ENCODE data around the gene XYLT1. TPM values are rescaled to one million over a fixed set of nuclear protein-coding genes. Genes with fewer than 3 reads are reported as not detected.
A peak's percentile ranks its signal among the peaks of the same experiment; 100 is the strongest.

The XYLT1 gene
- total RNA-seq, 2 experiments from 2014 or later, result 46.6 to 50.1 TPM

- Mint-ChIP-seq H3K4me3 (no peak overlapping the region), H3K4me1 (peaks cover 7% of the 10 kb centered on the region), H3K27me3 (no peaks in the 10 kb centered on the region), H3K9me3 (no peaks in the 10 kb centered on the region), H3K27ac (no peak overlapping the region), H3K36me3 (ENCODE audit: low read depth) (peaks cover 67% of the 10 kb centered on the region)
- ChIA-PET POLR2A (no interaction called here), CTCF (interaction anchor here (0.5 kb wide), 1 partner anchor 1041 kb away, joined by 3 read pairs; no protein-coding TSS in a partner anchor)
- DNase-seq, result no peak
Measured at GRCh38 chr16:17126156-17126555, 344.6 kb downstream of the XYLT1 start.

GRCh38 chr16:17125671-17126070 is 345.1 kb downstream of the XYLT1 start:
- no peaks in the 10 kb centered on the region for H3K9me3 Mint-ChIP-seq
- H3K27me3 Mint-ChIP-seq, result no peaks in the 10 kb centered on the region
- H3K27ac Mint-ChIP-seq, result no peak overlapping the region
- H3K4me1 Mint-ChIP-seq, result peaks cover 2% of the 10 kb centered on the region
- DNase-seq, result no peak
- H3K4me3 Mint-ChIP-seq, result no peak overlapping the region
- ChIA-PET POLR2A (no interaction called here), CTCF (no interaction called here)
- peaks cover 67% of the 10 kb centered on the region for H3K36me3 Mint-ChIP-seq (ENCODE audit: low read depth)

GRCh38 chr16:17117906-17118577 is 352.7 kb downstream of the XYLT1 start:
- POLR2A ChIA-PET, result no interaction called here
- no peak for DNase-seq
- Mint-ChIP-seq H3K4me3 (no peak overlapping the region), H3K27me3 (no peaks in the 10 kb centered on the region), H3K4me1 (no peaks in the 10 kb centered on the region), H3K9me3 (no peaks in the 10 kb centered on the region), H3K27ac (no peak overlapping the region), H3K36me3 (ENCODE audit: low read depth) (peaks cover 36% of the 10 kb centered on the region)
- CTCF ChIA-PET, result interaction anchor here (1.3 kb wide), 1 partner anchor 8 kb away, joined by 3 read pairs; no protein-coding TSS in a partner anchor

DNA sequence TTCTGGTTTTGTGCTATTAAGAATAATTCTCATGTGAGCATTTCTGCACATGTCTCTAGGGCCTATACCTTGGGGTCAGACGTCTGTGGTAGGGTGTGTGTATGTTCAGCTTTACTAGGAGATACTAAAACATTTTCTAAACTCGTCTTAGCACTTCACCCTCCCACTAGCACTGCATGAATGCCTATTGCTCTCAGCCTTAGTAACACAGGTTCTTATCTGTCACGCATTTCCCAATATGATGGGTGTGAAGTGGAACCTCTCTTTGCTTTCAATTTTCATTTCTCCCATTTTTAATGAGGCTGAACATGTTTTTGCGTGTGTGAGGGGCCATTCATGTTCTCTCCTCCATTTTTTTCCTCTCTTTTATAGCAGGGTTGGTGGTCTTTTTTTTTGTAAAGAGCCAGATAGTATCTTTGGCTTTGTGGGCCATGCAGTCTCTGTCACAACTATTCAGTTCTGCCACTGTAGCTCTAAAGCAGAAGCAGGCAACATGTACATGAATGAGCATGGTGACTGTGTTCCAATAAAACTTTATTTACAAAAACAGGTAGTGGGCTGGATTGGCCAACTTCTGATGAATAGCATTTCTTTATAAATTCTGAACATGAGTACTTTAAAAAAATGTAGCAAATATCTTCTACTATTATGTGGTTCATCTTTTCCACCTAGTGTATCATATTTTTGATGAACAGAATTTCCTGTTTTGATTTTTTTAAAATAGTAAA is 354.0 kb downstream of the XYLT1 start:
- Mint-ChIP-seq H3K27me3 (no peaks in the 10 kb centered on the region), H3K4me1 (no peaks in the 10 kb centered on the region), H3K9me3 (no peaks in the 10 kb centered on the region), H3K4me3 (no peak overlapping the region), H3K27ac (peak overlapping the region; percentile 25), H3K36me3 (ENCODE audit: low read depth) (peaks cover 34% of the 10 kb centered on the region)
- DNase-seq, result no peak
- ChIA-PET POLR2A (no interaction called here), CTCF (no interaction called here)

GRCh38 chr16:17109413-17109812 is 361.3 kb downstream of the XYLT1 start:
- Mint-ChIP-seq H3K9me3 (no peaks in the 10 kb centered on the region), H3K27me3 (no peaks in the 10 kb centered on the region)

DNA sequence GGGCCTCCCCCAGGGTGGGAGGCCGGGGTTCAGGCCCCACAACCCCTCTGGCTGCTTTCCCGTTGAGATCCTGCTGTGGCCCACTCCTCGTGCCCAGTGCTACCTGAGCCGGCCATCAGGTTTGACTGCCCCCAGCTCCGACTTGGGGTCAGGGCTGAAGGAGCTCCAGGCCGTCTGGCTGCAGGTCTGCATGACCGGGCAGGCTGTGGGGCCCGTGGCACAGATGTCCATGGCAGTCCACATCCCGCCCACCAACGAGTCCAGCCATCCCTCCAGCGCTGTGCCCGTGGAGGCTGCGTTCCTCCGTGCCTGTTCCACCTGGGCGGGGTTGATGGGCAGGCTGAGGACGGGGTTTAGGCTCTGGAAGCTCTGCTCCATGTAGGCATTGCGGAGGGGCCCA is 362.2 kb downstream of the XYLT1 start:
- Mint-ChIP-seq H3K9me3 (no peaks in the 10 kb centered on the region), H3K36me3 (ENCODE audit: low read depth) (peaks cover 13% of the 10 kb centered on the region), H3K27ac (no peak overlapping the region), H3K4me3 (no peak overlapping the region), H3K4me1 (peaks cover 10% of the 10 kb centered on the region), H3K27me3 (no peaks in the 10 kb centered on the region)
- CTCF ChIA-PET, result no interaction called here
- POLR2A ChIA-PET, result no interaction called here
- DNase-seq, result no peak

More at GRCh38 chr16:17109413-17109812, 361.3 kb downstream of the XYLT1 start:
- DNase-seq, result no peak
- ChIA-PET CTCF (interaction anchor here (1.0 kb wide), 1 partner anchor 9 kb away, joined by 3 read pairs; no protein-coding TSS in a partner anchor), POLR2A (no interaction called here)
- H3K4me3 Mint-ChIP-seq, result no peak overlapping the region
- peaks cover 13% of the 10 kb centered on the region for H3K36me3 Mint-ChIP-seq (ENCODE audit: low read depth)
- H3K4me1 Mint-ChIP-seq, result peaks cover 10% of the 10 kb centered on the region
- no peak overlapping the region for H3K27ac Mint-ChIP-seq

GRCh38 chr16:17107450-17107849 is 363.3 kb downstream of the XYLT1 start:
- Mint-ChIP-seq H3K27ac (no peak overlapping the region), H3K36me3 (ENCODE audit: low read depth) (peaks cover 13% of the 10 kb centered on the region), H3K9me3 (no peaks in the 10 kb centered on the region), H3K4me3 (no peak overlapping the region), H3K27me3 (no peaks in the 10 kb centered on the region), H3K4me1 (peaks cover 10% of the 10 kb centered on the region)
- ChIA-PET POLR2A (no interaction called here), CTCF (no interaction called here)
- DNase-seq, result no peak

GRCh38 chr16:17106243-17106791 is 364.4 kb downstream of the XYLT1 start:
- no peak for DNase-seq
- Mint-ChIP-seq H3K36me3 (ENCODE audit: low read depth) (peaks cover 20% of the 10 kb centered on the region), H3K9me3 (peaks cover 3% of the 10 kb centered on the region), H3K4me3 (no peak overlapping the region), H3K27me3 (no peaks in the 10 kb centered on the region), H3K27ac (no peak overlapping the region), H3K4me1 (peaks cover 10% of the 10 kb centered on the region)
- ChIA-PET CTCF (no interaction called here), POLR2A (no interaction called here)

DNA sequence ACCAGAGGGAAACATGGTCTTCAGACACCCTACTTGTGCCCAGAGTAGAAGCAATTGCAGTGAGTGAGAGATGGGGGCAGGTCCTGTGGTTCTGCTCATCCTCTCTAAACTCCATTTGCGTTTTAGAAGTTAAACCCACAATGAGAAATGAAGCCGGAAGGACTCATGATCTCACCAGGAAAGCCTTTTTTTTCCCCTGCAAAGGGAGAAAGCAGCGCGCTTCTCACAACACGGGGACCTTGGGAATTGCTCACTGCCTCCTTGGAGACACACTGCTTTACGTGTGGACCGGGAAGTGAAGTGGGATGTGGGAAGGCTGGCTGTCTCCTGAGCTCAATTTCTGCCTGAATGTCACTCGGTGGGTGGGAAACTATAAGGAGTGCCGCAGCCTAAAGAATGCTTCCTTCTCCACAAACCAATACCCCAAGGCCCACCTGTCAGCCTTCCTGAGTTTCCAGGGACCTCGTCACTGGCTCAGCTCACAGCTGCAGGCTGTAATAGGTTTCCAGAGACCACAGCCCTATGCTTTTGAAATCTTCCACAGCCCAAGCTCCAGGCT is 365.4 kb downstream of the XYLT1 start:
- peak; percentile 11 for DNase-seq
- peaks cover 19% of the 10 kb centered on the region for H3K36me3 Mint-ChIP-seq (ENCODE audit: low read depth)
- H3K27me3 Mint-ChIP-seq, result no peaks in the 10 kb centered on the region
- H3K27ac Mint-ChIP-seq, result peak overlapping the region; percentile 41
- no peak overlapping the region for H3K4me3 Mint-ChIP-seq
- H3K4me1 Mint-ChIP-seq, result peaks cover 10% of the 10 kb centered on the region
- CTCF ChIA-PET, result no interaction called here
- H3K9me3 Mint-ChIP-seq, result peaks cover 5% of the 10 kb centered on the region
- POLR2A ChIA-PET, result no interaction called here

DNA sequence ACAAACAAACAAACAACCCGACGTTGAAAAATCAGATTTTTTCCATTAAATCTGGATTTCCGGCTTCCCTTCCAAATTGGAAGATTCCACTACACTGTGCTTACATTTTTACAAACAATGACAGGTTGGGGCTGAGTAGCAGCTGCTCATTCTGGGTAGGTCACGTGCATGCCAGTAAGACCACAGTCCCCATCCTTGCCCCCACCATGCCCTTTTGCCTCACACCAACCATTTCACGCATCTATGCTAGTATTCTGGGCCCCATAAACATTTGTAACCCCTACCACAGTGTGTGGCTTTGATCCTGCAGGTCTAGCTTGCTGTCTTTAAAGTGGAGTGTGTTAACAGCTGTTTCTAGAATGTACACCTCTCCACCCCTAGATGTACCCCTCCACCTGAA is 366.1 kb downstream of the XYLT1 start:
- DNase-seq, result no peak
- peak overlapping the region; percentile 41 for H3K27ac Mint-ChIP-seq
- H3K27me3 Mint-ChIP-seq, result no peaks in the 10 kb centered on the region
- H3K4me1 Mint-ChIP-seq, result peaks cover 10% of the 10 kb centered on the region
- H3K9me3 Mint-ChIP-seq, result peaks cover 5% of the 10 kb centered on the region
- no peak overlapping the region for H3K4me3 Mint-ChIP-seq
- peaks cover 16% of the 10 kb centered on the region for H3K36me3 Mint-ChIP-seq (ENCODE audit: low read depth)
- CTCF ChIA-PET, result no interaction called here
- POLR2A ChIA-PET, result no interaction called here

DNA sequence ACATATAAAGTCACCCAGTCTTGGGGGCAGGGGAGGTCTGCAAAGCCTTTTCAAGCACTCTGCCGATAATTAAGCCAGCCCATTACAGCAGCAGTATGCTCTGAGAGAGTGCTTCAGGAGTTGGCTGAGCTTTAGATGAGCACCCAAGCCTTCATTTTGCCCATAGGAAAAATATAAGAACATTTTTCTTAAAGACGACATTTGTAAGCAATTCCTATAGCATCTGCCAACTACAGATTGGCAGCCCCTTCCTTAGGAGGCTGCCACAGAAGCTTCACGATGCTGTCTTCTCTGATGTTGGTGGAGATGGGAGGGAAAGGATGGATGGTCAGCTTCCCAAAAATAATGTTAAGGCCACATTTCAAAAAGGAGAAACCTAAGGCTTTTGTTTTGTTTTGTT is 367.5 kb downstream of the XYLT1 start:
- POLR2A ChIA-PET, result no interaction called here
- Mint-ChIP-seq H3K9me3 (peaks cover 5% of the 10 kb centered on the region), H3K27me3 (no peaks in the 10 kb centered on the region), H3K27ac (no peak overlapping the region), H3K4me3 (no peak overlapping the region), H3K4me1 (peaks cover 10% of the 10 kb centered on the region), H3K36me3 (ENCODE audit: low read depth) (peaks cover 16% of the 10 kb centered on the region)
- DNase-seq, result no peak
- CTCF ChIA-PET, result no interaction called here

GRCh38 chr16:17101646-17102045 is 369.1 kb downstream of the XYLT1 start:
- DNase-seq, result no peak
- peaks cover 10% of the 10 kb centered on the region for H3K36me3 Mint-ChIP-seq (ENCODE audit: low read depth)
- POLR2A ChIA-PET, result no interaction called here
- H3K4me1 Mint-ChIP-seq, result peaks cover 10% of the 10 kb centered on the region
- CTCF ChIA-PET, result no interaction called here
- no peak overlapping the region for H3K27ac Mint-ChIP-seq
- H3K9me3 Mint-ChIP-seq, result peaks cover 5% of the 10 kb centered on the region
- H3K4me3 Mint-ChIP-seq, result no peak overlapping the region
- H3K27me3 Mint-ChIP-seq, result no peaks in the 10 kb centered on the region

DNA sequence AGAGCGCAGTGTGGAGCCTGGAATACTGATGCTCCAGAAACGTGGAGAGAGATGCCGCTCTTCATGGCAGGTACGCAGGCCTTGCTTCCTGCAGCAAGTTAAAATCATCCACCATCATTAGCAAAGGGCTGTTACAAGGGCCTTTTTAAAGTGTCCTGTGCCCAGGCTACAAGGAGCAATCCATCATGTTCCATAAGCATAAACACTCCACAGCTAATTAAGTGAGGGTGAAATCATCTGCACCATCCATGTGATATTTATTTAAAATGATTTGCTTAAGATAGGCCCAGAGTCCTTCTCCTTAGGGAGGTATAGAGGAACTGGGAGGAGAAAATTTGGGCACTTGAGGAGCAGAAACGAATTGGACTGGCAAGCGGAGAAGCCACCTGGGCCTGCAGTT is 372.1 kb downstream of the XYLT1 start:
- H3K9me3 Mint-ChIP-seq, result peaks cover 5% of the 10 kb centered on the region
- ChIA-PET POLR2A (no interaction called here), CTCF (interaction anchor here (0.9 kb wide), 1 partner anchor 384 kb away, joined by 3 read pairs; no protein-coding TSS in a partner anchor)
- no peak overlapping the region for H3K4me3 Mint-ChIP-seq
- H3K27me3 Mint-ChIP-seq, result no peaks in the 10 kb centered on the region
- H3K27ac Mint-ChIP-seq, result no peak overlapping the region
- no peak for DNase-seq
- no peaks in the 10 kb centered on the region for H3K4me1 Mint-ChIP-seq
- peaks cover 7% of the 10 kb centered on the region for H3K36me3 Mint-ChIP-seq (ENCODE audit: low read depth)

Data from activated CD4-positive, alpha-beta T cell treated with anti-CD3 and anti-CD28 coated beads, Interleukin-2, amount 10 ng/mL, durations not matched to agents 7 days and 5 days (primary cell).